Esophagus muscularis mucosa (tissue), 4 donors: ENCODE measurements around the gene IGFBP5.

Experiments
- CTCF ChIP-seq, 3 experiments: fragments of 200-600 bp in 2 of 3; fragments of 450-650 bp in 1 of 3; sonication (generic) in 2 of 3; IDR thresholded peaks; one replicate each; pipeline ENCODE4 v1.5.1; 2017 to 2019; ENCODE audit warnings: antibody characterized with exemption in 3 of 3, mild to moderate bottlenecking in 2 of 3, moderate library complexity in 1 of 3
- EP300 ChIP-seq: sonication (generic); formaldehyde crosslinking; IDR thresholded peaks from one replicate; pipeline ENCODE4 v1.6.1; 2017; ENCODE audit warnings: antibody characterized with exemption
- POLR2A ChIP-seq: fragments of 450-650 bp; IDR thresholded peaks from one replicate; pipeline ENCODE4 v1.6.1; 2017; ENCODE audit warnings: antibody characterized with exemption, moderate library complexity, mild to moderate bottlenecking, low read depth

- no peak for TF ChIP-seq CTCF (IDR thresholded peaks at IDR 0.05)
- no peak for TF ChIP-seq EP300
- TF ChIP-seq POLR2A: no peak
Measured at GRCh38 chr2:216724190-216724589, 28.8 kb upstream of the IGFBP5 start.
